ENCODE results near the gene NSUN4.

Gene NSUN4

DNA sequence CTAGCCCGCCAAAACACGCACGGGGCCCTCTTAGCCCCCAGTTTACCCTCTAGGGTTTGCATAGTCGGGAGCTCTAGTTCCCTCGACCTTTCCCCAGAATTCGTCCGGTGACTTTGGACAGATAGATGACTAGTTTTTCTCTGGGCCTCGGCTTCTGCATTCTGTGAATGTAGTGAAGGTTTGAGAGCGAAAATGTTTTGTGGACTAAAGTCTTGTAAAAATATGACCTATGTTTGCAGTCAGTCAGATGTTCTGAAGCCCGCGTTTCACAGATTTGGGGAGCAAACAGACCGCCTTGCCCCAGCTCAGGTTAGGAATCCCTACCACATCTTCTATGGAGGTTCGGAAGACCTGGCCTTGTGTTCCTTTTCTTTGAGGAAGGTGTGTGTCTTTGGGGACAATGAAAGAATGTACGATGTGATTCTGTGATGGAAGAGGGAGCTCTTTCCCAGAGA lies 36.7 kb upstream of the NSUN4 start:
- Histone ChIP-seq H3K9ac (no peak overlapping the region), H3K79me2 (peaks cover 50% of the 10 kb centered on the region), H3K4me2 (ENCODE audit: low read length) (peak overlapping the region; percentile 85), H3K27ac (peak overlapping the region; percentile 96), H3K4me1 (peaks cover 8% of the 10 kb centered on the region), H3K27me3 (ENCODE audit: control insufficient read depth, insufficient read depth, low read length) (no peaks in the 10 kb centered on the region), H3K4me3 (ENCODE audit: low read depth, low read length) (peak overlapping the region; percentile 96), H2AFZ (peak overlapping the region; percentile 90), H3K36me3 (ENCODE audit: control insufficient read depth, insufficient read depth, low read length) (no peaks in the 10 kb centered on the region), H3K9me3 (ENCODE audit: control insufficient read depth, low read length) (no peaks in the 10 kb centered on the region)
- TF ChIP-seq, protein P1, sequence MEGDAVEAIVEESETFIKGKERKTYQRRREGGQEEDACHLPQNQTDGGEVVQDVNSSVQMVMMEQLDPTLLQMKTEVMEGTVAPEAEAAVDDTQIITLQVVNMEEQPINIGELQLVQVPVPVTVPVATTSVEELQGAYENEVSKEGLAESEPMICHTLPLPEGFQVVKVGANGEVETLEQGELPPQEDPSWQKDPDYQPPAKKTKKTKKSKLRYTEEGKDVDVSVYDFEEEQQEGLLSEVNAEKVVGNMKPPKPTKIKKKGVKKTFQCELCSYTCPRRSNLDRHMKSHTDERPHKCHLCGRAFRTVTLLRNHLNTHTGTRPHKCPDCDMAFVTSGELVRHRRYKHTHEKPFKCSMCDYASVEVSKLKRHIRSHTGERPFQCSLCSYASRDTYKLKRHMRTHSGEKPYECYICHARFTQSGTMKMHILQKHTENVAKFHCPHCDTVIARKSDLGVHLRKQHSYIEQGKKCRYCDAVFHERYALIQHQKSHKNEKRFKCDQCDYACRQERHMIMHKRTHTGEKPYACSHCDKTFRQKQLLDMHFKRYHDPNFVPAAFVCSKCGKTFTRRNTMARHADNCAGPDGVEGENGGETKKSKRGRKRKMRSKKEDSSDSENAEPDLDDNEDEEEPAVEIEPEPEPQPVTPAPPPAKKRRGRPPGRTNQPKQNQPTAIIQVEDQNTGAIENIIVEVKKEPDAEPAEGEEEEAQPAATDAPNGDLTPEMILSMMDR (IDR thresholded peaks at IDR 0.05) = no peak

DNA sequence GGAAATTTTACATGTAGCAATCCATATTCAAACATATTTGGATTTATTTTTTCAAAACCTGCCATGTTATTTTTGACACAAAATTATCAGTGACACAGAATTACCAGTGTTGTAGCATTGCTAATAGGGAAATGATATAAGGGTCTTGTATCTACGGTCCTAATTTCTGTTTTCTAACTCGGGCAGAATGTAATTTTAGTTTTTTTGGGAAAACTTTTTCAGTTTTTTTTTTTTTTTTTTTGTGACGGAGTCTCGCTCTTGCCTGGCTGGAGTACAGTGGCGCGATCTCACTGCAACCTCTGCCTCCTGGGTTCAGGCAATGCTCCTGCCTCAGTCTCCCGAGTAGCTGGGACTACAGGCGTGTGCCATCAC lies 34.5 kb upstream of the NSUN4 start:
- no peak overlapping the region for H3K9ac ChIP-seq
- no peak overlapping the region for H2AFZ ChIP-seq
- no peak overlapping the region for H3K4me2 ChIP-seq (ENCODE audit: low read length)
- TF ChIP-seq, protein P1 (IDR thresholded peaks at IDR 0.05) = no peak
- H3K36me3 ChIP-seq (ENCODE audit: control insufficient read depth, insufficient read depth, low read length) = no peaks in the 10 kb centered on the region
- H3K27ac ChIP-seq = no peak overlapping the region
- peaks cover 2% of the 10 kb centered on the region for H3K4me1 ChIP-seq
- H3K79me2 ChIP-seq = peaks cover 34% of the 10 kb centered on the region
- no peak overlapping the region for H3K4me3 ChIP-seq (ENCODE audit: low read depth, low read length)
- no peaks in the 10 kb centered on the region for H3K9me3 ChIP-seq (ENCODE audit: control insufficient read depth, low read length)
- H3K27me3 ChIP-seq (ENCODE audit: control insufficient read depth, insufficient read depth, low read length) = no peaks in the 10 kb centered on the region

DNA sequence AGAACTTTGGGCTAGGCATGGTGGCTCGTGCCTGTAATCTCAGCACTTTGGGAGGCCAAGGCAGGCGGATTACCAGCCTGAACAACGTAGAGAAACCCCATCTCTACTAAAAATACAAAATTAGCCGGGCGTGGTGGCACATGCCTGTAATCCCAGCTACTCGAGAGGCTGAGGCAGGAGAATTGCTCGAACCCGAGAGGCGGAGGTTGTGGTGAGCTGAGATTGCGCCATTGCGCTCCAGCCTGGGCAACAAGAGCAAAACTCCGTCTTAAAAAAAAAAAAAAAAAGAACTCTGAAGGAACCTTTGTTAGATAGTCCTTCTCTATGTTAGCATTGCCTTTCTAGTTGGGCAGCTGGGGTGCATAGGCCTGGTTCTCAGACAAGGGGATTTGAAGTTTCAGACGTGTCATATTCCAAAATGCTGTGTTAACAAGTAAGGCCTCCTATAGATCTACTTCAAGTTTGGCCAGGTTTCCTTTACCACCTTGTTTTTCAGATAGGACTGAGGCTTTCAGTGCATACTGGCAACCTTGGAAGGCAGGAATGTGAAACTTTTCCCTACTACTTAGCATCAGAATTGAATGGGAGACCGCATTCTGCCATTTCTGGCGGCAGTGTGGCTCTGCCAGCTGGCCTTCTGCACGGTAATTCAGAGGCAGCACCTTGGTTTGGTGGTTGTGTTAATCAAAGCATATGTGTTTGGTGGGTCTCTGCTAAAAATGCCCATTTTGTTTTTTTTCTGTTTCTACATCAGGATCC lies 31.0 kb upstream of the NSUN4 start:
- H3K9me3 ChIP-seq (ENCODE audit: control insufficient read depth, low read length) = no peaks in the 10 kb centered on the region
- no peaks in the 10 kb centered on the region for H3K4me1 ChIP-seq
- H3K79me2 ChIP-seq = peaks cover 26% of the 10 kb centered on the region
- H3K27ac ChIP-seq = no peak overlapping the region
- no peaks in the 10 kb centered on the region for H3K36me3 ChIP-seq (ENCODE audit: control insufficient read depth, insufficient read depth, low read length)
- no peak overlapping the region for H3K4me2 ChIP-seq (ENCODE audit: low read length)
- H2AFZ ChIP-seq = no peak overlapping the region
- TF ChIP-seq, protein P1 (IDR thresholded peaks at IDR 0.05) = no peak
- H3K27me3 ChIP-seq (ENCODE audit: control insufficient read depth, insufficient read depth, low read length) = no peaks in the 10 kb centered on the region
- no peak overlapping the region for H3K4me3 ChIP-seq (ENCODE audit: low read depth, low read length)
- H3K9ac ChIP-seq = no peak overlapping the region

DNA sequence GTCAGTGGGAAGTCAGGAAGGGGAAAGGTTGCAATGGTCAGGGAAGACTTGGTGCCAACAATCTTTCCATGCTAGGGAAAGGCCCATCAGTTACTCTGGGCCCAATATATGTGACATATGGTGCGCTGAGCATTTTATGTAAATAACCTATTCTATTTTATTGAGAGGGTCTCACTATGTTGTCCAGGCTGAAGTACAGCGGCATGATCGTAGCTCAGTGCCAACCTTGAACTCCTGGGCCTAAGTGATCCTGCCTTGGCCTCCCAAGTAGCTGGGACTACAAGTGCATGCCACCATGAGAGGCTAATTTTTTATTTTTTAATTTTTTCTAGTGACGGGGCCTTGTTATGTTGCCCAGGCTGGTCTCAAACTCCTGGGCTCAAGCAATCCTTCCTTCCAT lies 30.3 kb upstream of the NSUN4 start:
- no peak overlapping the region for H3K27ac ChIP-seq
- no peak overlapping the region for H3K4me3 ChIP-seq (ENCODE audit: low read depth, low read length)
- H2AFZ ChIP-seq = no peak overlapping the region
- H3K4me1 ChIP-seq = no peaks in the 10 kb centered on the region
- peaks cover 21% of the 10 kb centered on the region for H3K79me2 ChIP-seq
- no peaks in the 10 kb centered on the region for H3K27me3 ChIP-seq (ENCODE audit: control insufficient read depth, insufficient read depth, low read length)
- TF ChIP-seq, protein P1 (IDR thresholded peaks at IDR 0.05) = no peak
- H3K36me3 ChIP-seq (ENCODE audit: control insufficient read depth, insufficient read depth, low read length) = no peaks in the 10 kb centered on the region
- no peak overlapping the region for H3K4me2 ChIP-seq (ENCODE audit: low read length)
- H3K9me3 ChIP-seq (ENCODE audit: control insufficient read depth, low read length) = no peaks in the 10 kb centered on the region
- H3K9ac ChIP-seq = no peak overlapping the region
